K562 (cell line): Measurements from ENCODE around the gene MCM3. TPM values are rescaled to one million over a fixed set of nuclear protein-coding genes. Genes with fewer than 3 reads are reported as not detected.

Experiments
- ATAC-seq: fragments of 200-7000 bp; cut with Tn5 transposase; 3 replicates; pipeline ENCODE4 v1.9.1; 2020; ENCODE audit warnings: moderate library complexity
- BruUV-seq: library from RNA; stranded (reverse); fragments of 400-500 nt; replicated peaks from 2 replicates; lab custom pipeline; 2021; lab: Mats Ljungman, UMichigan
- CTCF ChIA-PET: fragments of 300-600 bp; formaldehyde crosslinking; extraction: SDS; loops from one replicate; lab custom pipeline; 2021; ENCODE audit warnings: low intra/inter-chr PET ratio; lab: Yijun Ruan, JAX
- POLR2A ChIA-PET: fragments of 300-600, 350-650 bp; sonication (Branson Sonifier 250); formaldehyde crosslinking; extraction: SDS; loops from one replicate; lab custom pipeline; 2021; ENCODE audit warnings: antibody characterized with exemption, inconsistent platforms; lab: Yijun Ruan, JAX
- DNase-seq, 4 experiments: peaks; one replicate each; pipeline versions ENCODE4 v3.0.0 to v3.0.0-alpha.2; 2011 to 2018; ENCODE audit warnings: low spot score in 3 of 4, mixed read lengths in 3 of 4; ENCODE audit errors: extremely low read depth in 1 of 4
- FAIRE-seq: peaks from 2 replicates; lab custom pipeline; 2011; peaks lifted over from hg19 to GRCh38; lab: Jason Lieb, UNC
- H2AFZ ChIP-seq: 2 replicates; pipeline ENCODE4 v1.6.0; 2011; ENCODE audit warnings: low read depth, low read length, control low read depth, inconsistent platforms
- H3K27ac ChIP-seq: fragments of 200-600 bp; 3 replicates; pipeline ENCODE4 v1.8.0; 2011; ENCODE audit warnings: low read depth, mild to moderate bottlenecking, control low read depth, inconsistent platforms, low read length, moderate library complexity, mixed read lengths; ENCODE audit errors: extremely low read depth
- H3K27me3 ChIP-seq, 2 experiments: fragments of 300-600 bp in 1 of 2; 2 replicates in 1 of 2; 3 replicates in 1 of 2; pipeline versions ENCODE4 v1.6.0 to v1.8.0; 2011; ENCODE audit warnings: inconsistent platforms in 2 of 2, low read length in 2 of 2, mild to moderate bottlenecking in 1 of 2, mixed read lengths in 1 of 2, moderate library complexity in 1 of 2; ENCODE audit not compliant: control insufficient read depth in 2 of 2, insufficient read depth in 2 of 2
- H3K36me3 ChIP-seq: fragments of 300-600 bp; 3 replicates; pipeline ENCODE4 v1.8.0; 2011; ENCODE audit warnings: mild to moderate bottlenecking, low read length, inconsistent platforms; ENCODE audit not compliant: control insufficient read depth, insufficient read depth
- H3K4me1 ChIP-seq, 2 experiments: fragments of 200-600 bp in 1 of 2; replicated peaks in 1 of 2; 2 replicates in 1 of 2; 3 replicates in 1 of 2; pipeline versions ENCODE4 v1.5.1 to v1.8.0; 2011; ENCODE audit warnings: inconsistent platforms in 2 of 2, low read length in 2 of 2, mild to moderate bottlenecking in 1 of 2, mixed read lengths in 1 of 2, moderate library complexity in 1 of 2; ENCODE audit not compliant: control insufficient read depth in 2 of 2, insufficient read depth in 2 of 2
- H3K4me2 ChIP-seq: 2 replicates; pipeline ENCODE4 v1.6.1; 2011; ENCODE audit warnings: low read length, control low read depth, inconsistent platforms, mixed read lengths; ENCODE audit not compliant: insufficient read depth
- H3K4me3 ChIP-seq: fragments of 200-600 bp; sonication (generic), shearing (Covaris generic); 2 replicates; pipeline ENCODE4 v1.5.1; 2016; ENCODE audit warnings: control low read depth, inconsistent platforms
- H3K79me2 ChIP-seq: fragments of 200-600 bp; 3 replicates; pipeline ENCODE4 v1.8.0; 2011; ENCODE audit warnings: low read length, inconsistent platforms; ENCODE audit not compliant: control insufficient read depth, insufficient read depth
- H3K9ac ChIP-seq, 2 experiments: 2 replicates each; pipeline versions ENCODE4 v1.6.0 to v1.6.1; 2011; ENCODE audit warnings: low read depth in 2 of 2, low read length in 2 of 2, control low read depth in 1 of 2, inconsistent platforms in 1 of 2, mild to moderate bottlenecking in 1 of 2, mixed read lengths in 1 of 2; ENCODE audit not compliant: insufficient read depth in 1 of 2
- H3K9me1 ChIP-seq: one replicate; pipeline ENCODE4 v1.6.0; 2011; ENCODE audit warnings: inconsistent platforms, mild to moderate bottlenecking, low read length, moderate library complexity; ENCODE audit not compliant: control insufficient read depth, insufficient read depth
- H3K9me3 ChIP-seq: replicated peaks from 2 replicates; pipeline ENCODE4 v1.5.1; 2011; ENCODE audit warnings: low read depth, low read length, inconsistent platforms; ENCODE audit not compliant: control insufficient read depth, insufficient read depth
- H4K20me1 ChIP-seq: replicated peaks from 2 replicates; pipeline ENCODE4 v1.6.1; 2011; ENCODE audit warnings: low read length, inconsistent platforms, mixed read lengths; ENCODE audit not compliant: control insufficient read depth, insufficient read depth
- IRF1 ChIP-seq: sonication (generic); formaldehyde crosslinking; IDR thresholded peaks from 2 replicates; pipeline ENCODE4 v1.8.0; 2022; ENCODE audit warnings: missing genetic modification reagents, mild to moderate bottlenecking, borderline replicate concordance
- PHF21A ChIP-seq: fragments of 450-650 bp; IDR thresholded peaks from 2 replicates; pipeline ENCODE4 v1.6.1; 2017; ENCODE audit warnings: low read depth, borderline replicate concordance
- WGBS: fragments of 100-300 bp; shearing (Covaris generic); methylation state at CpG from one replicate; pipeline ENCODE4 v1.1.6; 2016; ENCODE audit warnings: low coverage, mixed read lengths; ENCODE audit not compliant: insufficient coverage; ENCODE audit errors: missing lambda C conversion rate; 5-methylcytosine and 5-hydroxymethylcytosine counted together
- in situ Hi-C: fragments of 300-500 bp; cut with MboI; formaldehyde crosslinking; loops from 4 replicates; pipeline ENCODE4 v1.15.0; 2018; ENCODE audit warnings: inconsistent platforms, mixed read lengths
- intact Hi-C: fragments of 100-400 bp; cut with micrococcal nuclease; formaldehyde crosslinking; loops from 2 replicates; pipeline ENCODE4 v1.14.2; 2022
- polyA plus RNA-seq, 8 experiments: library from polyadenylated mRNA; depleted of rRNA in 4 of 8; stranded (reverse) in 5 of 8; unstranded in 3 of 8; fragments of >200 nt; fragmentation: Nextera tagmentation in 2 of 8; fragmentation: Illumina TruSeq in 1 of 8; extraction: Ambion mirVana in 2 of 8; extraction: Trizol in 1 of 8; gene quantifications; 2 replicates each; pipeline versions ENCODE4 v1.2.1 to v1.2.3, GENCODE V29; 2011 to 2014; ENCODE audit warnings: inconsistent platforms in 1 of 8, missing spikeins in 1 of 8
- total RNA-seq, 7 experiments: library from RNA; depleted of rRNA in 6 of 7; stranded (reverse); fragments of >200 nt in 6 of 7; fragmentation: Illumina TruSeq in 2 of 7; extraction: Trizol in 2 of 7; gene quantifications; 2 replicates each; pipeline versions ENCODE4 v1.2.1 to v1.2.3, GENCODE V29; 2011 to 2021; ENCODE audit warnings: low replicate concordance in 1 of 7

Gene MCM3
- total and polyA plus RNA-seq, 9 of the 15 experiments (the other 6 are each of a cell fraction or from before 2014, with no cell fraction given) = 76.1 to 270 (median 250) TPM

- H2AFZ ChIP-seq = no peak overlapping the region
- TF ChIP-seq PHF21A = no peak
- TF ChIP-seq IRF1 (CRISPR knock-in tag) = no peak
- no peaks in the 10 kb centered on the region for H3K4me1 ChIP-seq
- no peaks in the 10 kb centered on the region for H3K36me3 ChIP-seq
- no peak for DNase-seq
- ChIA-PET CTCF (no interaction called here), POLR2A (interaction anchor here (0.6 kb wide), 1 partner anchor 18 kb away, joined by 3 read pairs; no protein-coding TSS in a partner anchor)
- intact Hi-C loops (no loop called here), in situ Hi-C loops (no loop called here)
- H3K27me3 ChIP-seq = peaks cover 22 to 33% of the 10 kb centered on the region in 2 experiments; a peak in 4 of 5 replicates
- H3K9ac ChIP-seq = no peak overlapping the region
- H4K20me1 ChIP-seq = no peaks in the 10 kb centered on the region
- H3K9me3 ChIP-seq = no peaks in the 10 kb centered on the region
- H3K4me3 ChIP-seq = no peak overlapping the region
- no TSS peak for BruUV-seq
- ATAC-seq = no peak
- no peak overlapping the region for H3K27ac ChIP-seq
- H3K4me2 ChIP-seq = no peak overlapping the region
- no peaks in the 10 kb centered on the region for H3K79me2 ChIP-seq
- no peaks in the 10 kb centered on the region for H3K9me1 ChIP-seq
- 4% methylated on average over 2 of the region's 2 CpGs for WGBS
- no peak for FAIRE-seq
Measured at GRCh38 chr6:52241819-52242218, 42.7 kb downstream of the MCM3 start.
